K562 (cell line): ENCODE measurements around the gene KCTD13. TPM values are rescaled to one million over a fixed set of nuclear protein-coding genes. Genes with fewer than 3 reads are reported as not detected.

Experiments used
- ATAC-seq: fragments of 200-7000 bp; cut with Tn5 transposase; 3 replicates; pipeline ENCODE4 v1.9.1; 2020; ENCODE audit warnings: moderate library complexity
- BruUV-seq: library from RNA; stranded (reverse); fragments of 400-500 nt; replicated peaks from 2 replicates; lab custom pipeline; 2021; lab: Mats Ljungman, UMichigan
- CTCF ChIA-PET: fragments of 300-600 bp; formaldehyde crosslinking; extraction: SDS; loops from one replicate; lab custom pipeline; 2021; ENCODE audit warnings: low intra/inter-chr PET ratio; lab: Yijun Ruan, JAX
- POLR2A ChIA-PET: fragments of 300-600, 350-650 bp; sonication (Branson Sonifier 250); formaldehyde crosslinking; extraction: SDS; loops from one replicate; lab custom pipeline; 2021; ENCODE audit warnings: antibody characterized with exemption, inconsistent platforms; lab: Yijun Ruan, JAX
- DNase-seq, 4 experiments: peaks; one replicate each; pipeline versions ENCODE4 v3.0.0 to v3.0.0-alpha.2; 2011 to 2018; ENCODE audit warnings: low spot score in 3 of 4, mixed read lengths in 3 of 4; ENCODE audit errors: extremely low read depth in 1 of 4
- FAIRE-seq: peaks from 2 replicates; lab custom pipeline; 2011; peaks lifted over from hg19 to GRCh38; lab: Jason Lieb, UNC
- H2AFZ ChIP-seq: 2 replicates; pipeline ENCODE4 v1.6.0; 2011; ENCODE audit warnings: low read depth, low read length, control low read depth, inconsistent platforms
- H3K27ac ChIP-seq: fragments of 200-600 bp; 3 replicates; pipeline ENCODE4 v1.8.0; 2011; ENCODE audit warnings: low read depth, mild to moderate bottlenecking, control low read depth, inconsistent platforms, low read length, moderate library complexity, mixed read lengths; ENCODE audit errors: extremely low read depth
- H3K27me3 ChIP-seq, 2 experiments: fragments of 300-600 bp in 1 of 2; 2 replicates in 1 of 2; 3 replicates in 1 of 2; pipeline versions ENCODE4 v1.6.0 to v1.8.0; 2011; ENCODE audit warnings: inconsistent platforms in 2 of 2, low read length in 2 of 2, mild to moderate bottlenecking in 1 of 2, mixed read lengths in 1 of 2, moderate library complexity in 1 of 2; ENCODE audit not compliant: control insufficient read depth in 2 of 2, insufficient read depth in 2 of 2
- H3K36me3 ChIP-seq: fragments of 300-600 bp; 3 replicates; pipeline ENCODE4 v1.8.0; 2011; ENCODE audit warnings: mild to moderate bottlenecking, low read length, inconsistent platforms; ENCODE audit not compliant: control insufficient read depth, insufficient read depth
- H3K4me1 ChIP-seq, 2 experiments: fragments of 200-600 bp in 1 of 2; replicated peaks in 1 of 2; 2 replicates in 1 of 2; 3 replicates in 1 of 2; pipeline versions ENCODE4 v1.5.1 to v1.8.0; 2011; ENCODE audit warnings: inconsistent platforms in 2 of 2, low read length in 2 of 2, mild to moderate bottlenecking in 1 of 2, mixed read lengths in 1 of 2, moderate library complexity in 1 of 2; ENCODE audit not compliant: control insufficient read depth in 2 of 2, insufficient read depth in 2 of 2
- H3K4me2 ChIP-seq: 2 replicates; pipeline ENCODE4 v1.6.1; 2011; ENCODE audit warnings: low read length, control low read depth, inconsistent platforms, mixed read lengths; ENCODE audit not compliant: insufficient read depth
- H3K4me3 ChIP-seq: fragments of 200-600 bp; sonication (generic), shearing (Covaris generic); 2 replicates; pipeline ENCODE4 v1.5.1; 2016; ENCODE audit warnings: control low read depth, inconsistent platforms
- H3K79me2 ChIP-seq: fragments of 200-600 bp; 3 replicates; pipeline ENCODE4 v1.8.0; 2011; ENCODE audit warnings: low read length, inconsistent platforms; ENCODE audit not compliant: control insufficient read depth, insufficient read depth
- H3K9ac ChIP-seq, 2 experiments: 2 replicates each; pipeline versions ENCODE4 v1.6.0 to v1.6.1; 2011; ENCODE audit warnings: low read depth in 2 of 2, low read length in 2 of 2, control low read depth in 1 of 2, inconsistent platforms in 1 of 2, mild to moderate bottlenecking in 1 of 2, mixed read lengths in 1 of 2; ENCODE audit not compliant: insufficient read depth in 1 of 2
- H3K9me1 ChIP-seq: one replicate; pipeline ENCODE4 v1.6.0; 2011; ENCODE audit warnings: inconsistent platforms, mild to moderate bottlenecking, low read length, moderate library complexity; ENCODE audit not compliant: control insufficient read depth, insufficient read depth
- H3K9me3 ChIP-seq: replicated peaks from 2 replicates; pipeline ENCODE4 v1.5.1; 2011; ENCODE audit warnings: low read depth, low read length, inconsistent platforms; ENCODE audit not compliant: control insufficient read depth, insufficient read depth
- H4K20me1 ChIP-seq: replicated peaks from 2 replicates; pipeline ENCODE4 v1.6.1; 2011; ENCODE audit warnings: low read length, inconsistent platforms, mixed read lengths; ENCODE audit not compliant: control insufficient read depth, insufficient read depth
- ADNP ChIP-seq: fragments of 200-800 bp; sonication (Bioruptor generic); IDR thresholded peaks from 2 replicates; pipeline ENCODE4 v1.6.1; 2016; ENCODE audit warnings: missing genetic modification characterization, missing compliant biosample characterization
- JUND ChIP-seq, 2 experiments: IDR thresholded peaks; 2 replicates in 1 of 2; 3 replicates in 1 of 2; pipeline ENCODE4 v1.6.1; 2011; ENCODE audit warnings: borderline replicate concordance in 2 of 2, low read depth in 2 of 2, low read length in 2 of 2, improper control_type of control experiment in 1 of 2, missing biosample characterization in 1 of 2, missing genetic modification characterization in 1 of 2, missing genetic modification reagents in 1 of 2
- KDM1A ChIP-seq, 2 experiments: fragments of 450-650 bp; IDR thresholded peaks; 2 replicates each; pipeline ENCODE4 v1.6.1; 2016; ENCODE audit warnings: mild to moderate bottlenecking in 2 of 2
- MYC ChIP-seq, 2 experiments: fragments of 250-450 bp in 1 of 2; sonication (Bioruptor Pico) in 1 of 2; IDR thresholded peaks; 2 replicates each; pipeline versions ENCODE4 v1.5.1 to v1.6.1; 2012 to 2021; ENCODE audit warnings: low read depth in 2 of 2, borderline replicate concordance in 1 of 2, improper control_type of control experiment in 1 of 2, low read length in 1 of 2, mild to moderate bottlenecking in 1 of 2, moderate library complexity in 1 of 2
- PKNOX1 ChIP-seq: fragments of 450-650 bp; IDR thresholded peaks from 2 replicates; pipeline ENCODE4 v1.6.1; 2016
- THRB ChIP-seq: fragments of 450-650 bp; formaldehyde crosslinking; conservative IDR thresholded peaks from 2 replicates; pipeline ENCODE4 v1.4.0; 2022; ENCODE audit warnings: mild to moderate bottlenecking, missing genetic modification characterization
- ZBTB17 ChIP-seq: fragments of 450-650 bp; formaldehyde crosslinking; IDR thresholded peaks from 2 replicates; pipeline ENCODE4 v1.4.0; 2020; ENCODE audit warnings: mild to moderate bottlenecking
- WGBS: fragments of 100-300 bp; shearing (Covaris generic); methylation state at CpG from one replicate; pipeline ENCODE4 v1.1.6; 2016; ENCODE audit warnings: low coverage, mixed read lengths; ENCODE audit not compliant: insufficient coverage; ENCODE audit errors: missing lambda C conversion rate; 5-methylcytosine and 5-hydroxymethylcytosine counted together
- in situ Hi-C: fragments of 300-500 bp; cut with MboI; formaldehyde crosslinking; loops from 4 replicates; pipeline ENCODE4 v1.15.0; 2018; ENCODE audit warnings: inconsistent platforms, mixed read lengths
- intact Hi-C: fragments of 100-400 bp; cut with micrococcal nuclease; formaldehyde crosslinking; loops from 2 replicates; pipeline ENCODE4 v1.14.2; 2022
- polyA plus RNA-seq, 8 experiments: library from polyadenylated mRNA; depleted of rRNA in 4 of 8; stranded (reverse) in 5 of 8; unstranded in 3 of 8; fragments of >200 nt; fragmentation: Nextera tagmentation in 2 of 8; fragmentation: Illumina TruSeq in 1 of 8; extraction: Ambion mirVana in 2 of 8; extraction: Trizol in 1 of 8; gene quantifications; 2 replicates each; pipeline versions ENCODE4 v1.2.1 to v1.2.3, GENCODE V29; 2011 to 2014; ENCODE audit warnings: inconsistent platforms in 1 of 8, missing spikeins in 1 of 8
- total RNA-seq, 7 experiments: library from RNA; depleted of rRNA in 6 of 7; stranded (reverse); fragments of >200 nt in 6 of 7; fragmentation: Illumina TruSeq in 2 of 7; extraction: Trizol in 2 of 7; gene quantifications; 2 replicates each; pipeline versions ENCODE4 v1.2.1 to v1.2.3, GENCODE V29; 2011 to 2021; ENCODE audit warnings: low replicate concordance in 1 of 7

KCTD13 gene
- total and polyA plus RNA-seq, 9 of the 15 experiments (the other 6 are each of a cell fraction or from before 2014, with no cell fraction given) = 1.0 to 20.6 (median 9.8) TPM

- Histone ChIP-seq H3K36me3 (peaks cover 55% of the 10 kb centered on the region), H2AFZ (no peak overlapping the region), H3K27me3 (no peaks in the 10 kb centered on the region), H3K9me1 (no peaks in the 10 kb centered on the region), H3K79me2 (peaks cover 12% of the 10 kb centered on the region), H3K4me3 (no peak overlapping the region), H3K4me2 (no peak overlapping the region), H3K4me1 (peaks cover 3 to 12% of the 10 kb centered on the region in 2 experiments; a peak in 2 of 5 replicates), H3K9me3 (no peaks in the 10 kb centered on the region), H4K20me1 (no peaks in the 10 kb centered on the region), H3K9ac (no peak overlapping the region), H3K27ac (no peak overlapping the region)
- POLR2A ChIA-PET = interaction anchor here (0.9 to 1.1 kb wide), 2 partner anchors 19 to 32 kb away, joined by 3 to 4 read pairs; no protein-coding TSS in a partner anchor
- ATAC-seq = no peak
- in situ Hi-C loops (no loop called here), intact Hi-C loops (no loop called here)
- no peak for DNase-seq
- CTCF ChIA-PET = no interaction called here
- no peak for FAIRE-seq
- no TSS peak for BruUV-seq
- TF ChIP-seq ZBTB17 = no peak
- TF ChIP-seq ADNP (tag) = no peak
- TF ChIP-seq THRB (CRISPR knock-in tag) = no peak
- TF ChIP-seq PKNOX1 = no peak
- no peak for TF ChIP-seq JUND (IDR thresholded peaks at IDR 0.05; ENCODE audit: borderline replicate concordance, low read depth, low read length)
- TF ChIP-seq JUND (tag; IDR thresholded peaks at IDR 0.05; ENCODE audit: borderline replicate concordance, low read depth, low read length) = no peak
- no peak for TF ChIP-seq MYC (IDR thresholded peaks at IDR 0.05; ENCODE audit: low read depth, low read length)
- TF ChIP-seq MYC (CRISPR knock-in tag; IDR thresholded peaks at IDR 0.05; ENCODE audit: borderline replicate concordance, low read depth) = no peak
- no peak for TF ChIP-seq KDM1A (IDR thresholded peaks at IDR 0.05)
- TF ChIP-seq, all 486 proteins: peak for 0
- WGBS = 87% methylated on average over 6 of the region's 6 CpGs
These were observed 5.6 kb downstream of the KCTD13 start for GRCh38 chr16:29920288-29921033.
